Islet precursor cell (in vitro differentiated cells): ENCODE data around the gene CHRM5.
"Not testable (repeated sequence)": the region's sequence is repeated elsewhere in the genome, so short reads cannot be mapped to it uniquely, and the experiment has no call there.

ENCODE experiments used
- DNase-seq: peaks from one replicate; pipeline ENCODE4 v3.0.0-alpha.2; 2018

CHRM5 gene

DNA sequence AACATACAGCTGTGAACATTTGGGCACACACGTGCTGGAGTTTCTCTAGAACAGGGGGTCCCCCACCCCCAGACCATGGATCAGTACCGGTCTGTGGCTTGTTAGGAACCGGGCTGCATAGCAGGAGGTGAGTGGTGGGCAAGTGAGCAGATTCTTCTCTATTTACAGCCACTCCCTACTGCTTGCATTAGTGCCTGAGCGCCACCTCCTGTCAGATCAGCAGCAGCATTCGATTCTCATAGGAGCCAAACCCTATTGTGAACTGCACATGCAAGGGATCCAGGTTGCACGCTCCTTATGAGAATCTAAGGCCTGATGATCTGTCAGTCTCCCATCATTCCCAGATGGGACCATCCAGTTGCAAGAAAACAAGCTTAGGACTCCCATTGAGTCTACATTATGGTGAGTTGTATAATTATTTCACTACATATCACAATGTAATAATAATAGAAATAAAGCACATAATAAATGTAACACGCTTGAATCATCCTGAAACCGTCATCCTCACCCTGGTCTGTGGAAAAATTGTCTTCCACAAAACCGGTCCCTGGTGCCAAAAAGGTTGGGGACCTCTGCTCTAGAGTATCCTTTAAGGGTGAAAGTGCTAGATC lies 25.8 kb downstream of the CHRM5 start:
- peak; percentile 84 for DNase-seq

DNA sequence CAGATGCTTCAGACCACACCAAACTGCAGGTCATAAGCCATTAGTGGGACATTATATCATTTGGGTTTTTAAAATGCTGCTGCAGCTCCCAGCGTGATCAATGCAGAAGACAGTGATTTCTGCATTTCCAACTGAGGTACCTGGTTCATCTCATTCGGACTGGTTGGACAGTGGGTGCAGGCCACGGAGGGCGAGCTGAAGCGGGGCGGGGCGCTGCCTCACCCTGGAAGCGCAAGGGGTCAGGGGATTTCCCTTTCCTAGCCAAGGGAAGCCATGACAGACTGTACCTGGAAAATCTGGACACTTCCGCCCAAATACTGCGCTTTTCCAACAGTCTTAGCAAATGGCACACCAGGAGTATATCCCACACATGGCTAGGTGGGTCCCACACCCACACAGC lies 27.4 kb downstream of the CHRM5 start:
- DNase-seq, result not testable (repeated sequence)

DNA sequence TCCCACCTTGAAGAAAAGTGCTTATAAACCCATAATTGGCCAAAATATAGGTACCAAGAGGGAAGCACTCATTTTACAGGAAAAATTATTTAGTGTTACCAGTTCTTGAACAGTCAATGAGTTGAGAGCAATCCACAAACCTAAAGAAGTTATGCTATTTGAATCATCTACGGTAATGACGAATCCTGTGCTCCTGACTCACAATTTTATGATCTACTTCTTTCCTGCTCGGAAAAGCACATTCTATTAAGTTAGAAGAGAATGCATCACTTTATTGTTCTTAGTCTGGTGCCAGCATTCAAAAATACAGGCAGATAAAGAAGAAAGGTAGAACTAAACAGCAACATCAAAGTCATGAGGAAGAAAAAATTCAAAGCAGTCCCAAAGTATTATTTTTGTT lies 33.2 kb downstream of the CHRM5 start:
- no peak for DNase-seq

DNA sequence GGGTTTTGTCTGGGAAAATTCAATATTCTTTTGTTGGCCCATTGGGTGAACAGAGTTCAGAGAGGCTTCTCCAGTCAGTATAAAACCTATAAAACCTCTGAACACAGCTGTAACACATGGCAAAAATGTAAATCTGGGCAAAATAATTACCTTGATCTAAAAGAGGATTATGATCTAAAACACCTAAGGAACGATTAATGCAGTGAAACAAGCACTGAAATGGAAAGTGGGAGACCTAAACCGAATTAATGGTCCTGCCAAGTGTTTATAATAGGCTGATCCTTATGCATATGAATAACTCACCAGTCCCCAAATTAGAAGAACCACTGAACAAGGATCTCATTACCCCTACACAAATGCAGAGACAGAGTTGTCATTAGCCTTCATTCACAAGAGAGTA lies 38.1 kb downstream of the CHRM5 start:
- no peak for DNase-seq

DNA sequence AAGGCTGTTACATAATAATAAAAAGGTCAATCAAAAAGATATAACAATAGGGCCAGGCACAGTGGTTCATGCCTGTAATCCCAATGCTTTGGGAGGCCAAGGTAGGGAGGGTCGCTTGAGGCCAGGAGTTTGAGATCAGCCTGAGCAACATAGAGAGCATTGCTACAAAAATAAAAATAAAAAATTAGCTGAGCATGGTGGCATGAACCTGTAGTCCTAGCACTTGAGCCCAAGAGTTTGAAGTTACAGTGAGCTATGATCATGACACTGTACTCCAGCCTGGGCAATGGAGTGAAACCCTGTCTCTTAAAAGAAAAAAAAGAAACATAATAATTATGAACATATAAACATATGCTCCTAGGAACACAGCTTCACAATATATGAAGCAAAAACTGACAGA lies 41.4 kb downstream of the CHRM5 start:
- no peak for DNase-seq

DNA sequence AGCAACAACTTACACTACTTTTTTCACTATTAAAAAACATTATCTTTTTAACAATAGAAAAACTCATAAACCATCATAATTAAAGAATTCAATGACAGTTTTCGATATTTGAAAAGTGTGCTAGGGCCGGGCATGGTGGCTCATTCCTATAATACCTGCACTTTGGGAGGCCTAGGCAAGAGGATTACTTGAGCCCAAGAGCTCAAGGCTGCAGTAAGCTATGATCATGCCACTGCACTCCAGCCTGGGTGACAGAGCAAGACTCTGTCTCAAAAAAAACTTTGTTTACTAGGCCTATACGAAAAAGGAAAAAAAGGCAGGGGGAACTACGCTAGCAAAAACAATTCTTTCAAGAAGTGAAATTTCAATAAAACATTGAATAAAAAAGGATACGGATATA lies 42.6 kb downstream of the CHRM5 start:
- no peak for DNase-seq

DNA sequence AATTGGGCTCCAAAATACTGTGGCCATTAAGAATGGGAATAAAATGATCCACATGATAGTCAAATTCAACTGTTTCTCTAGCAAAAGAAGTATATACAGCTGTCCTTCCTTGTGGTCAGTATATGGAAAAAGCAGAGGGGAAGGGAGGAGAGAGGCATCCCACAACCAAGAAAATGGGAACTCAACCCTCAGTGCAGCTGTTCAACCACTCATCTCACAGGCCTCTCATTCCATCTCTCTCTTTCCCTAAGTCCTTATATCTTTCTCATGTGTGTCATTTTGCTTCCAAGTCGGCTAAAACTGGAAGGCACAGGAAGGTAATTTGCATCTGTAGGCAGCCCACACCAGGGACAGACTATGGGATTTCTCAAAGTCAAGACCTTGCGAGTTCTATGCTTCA lies 43.2 kb downstream of the CHRM5 start:
- no peak for DNase-seq

DNA sequence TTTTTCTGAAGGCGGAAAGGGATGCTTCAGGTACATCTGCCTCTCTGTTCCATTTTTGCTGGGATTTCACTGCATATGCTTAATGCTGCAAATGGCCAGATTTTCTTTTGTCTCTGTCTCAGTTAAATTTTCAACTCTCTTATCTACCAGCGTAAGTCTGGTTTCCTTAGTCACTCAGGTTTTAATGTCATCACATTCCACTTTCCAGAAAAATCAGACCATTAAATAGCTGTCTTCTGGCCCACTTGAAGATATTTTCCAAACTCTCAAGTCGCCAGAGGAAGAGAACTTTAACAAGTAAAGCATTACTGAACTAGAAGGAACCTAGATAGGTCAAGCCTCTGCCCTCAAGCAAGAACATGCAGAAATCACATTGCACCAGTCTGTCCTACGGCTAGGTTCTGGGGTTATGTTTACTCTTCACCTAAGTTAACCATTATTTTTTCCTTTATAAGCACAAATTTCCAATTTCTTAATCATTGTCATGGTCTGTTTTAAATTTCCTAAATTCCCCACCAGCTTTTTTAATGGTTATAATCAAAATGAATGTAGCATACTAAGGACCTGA lies 44.2 kb downstream of the CHRM5 start:
- DNase-seq, result no peak

DNA sequence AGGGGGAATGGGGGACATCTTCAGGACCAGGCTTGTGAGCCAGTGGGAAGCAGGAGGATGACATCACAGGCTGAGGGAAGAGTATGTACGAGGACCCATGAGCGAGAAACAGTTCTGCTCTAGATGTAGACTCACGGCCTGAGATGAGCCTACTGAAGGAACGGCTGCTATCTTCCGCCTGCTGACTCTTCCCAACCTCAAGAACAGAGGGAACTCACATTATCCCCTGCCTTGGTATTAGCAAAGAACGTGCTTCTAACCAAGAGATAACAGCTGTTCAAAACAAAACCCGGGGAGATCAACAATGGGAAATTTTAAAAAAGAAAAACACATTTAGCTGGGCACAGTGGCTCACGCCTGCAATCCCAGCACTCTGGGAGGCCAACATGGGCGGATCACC lies 45.4 kb downstream of the CHRM5 start:
- no peak for DNase-seq

DNA sequence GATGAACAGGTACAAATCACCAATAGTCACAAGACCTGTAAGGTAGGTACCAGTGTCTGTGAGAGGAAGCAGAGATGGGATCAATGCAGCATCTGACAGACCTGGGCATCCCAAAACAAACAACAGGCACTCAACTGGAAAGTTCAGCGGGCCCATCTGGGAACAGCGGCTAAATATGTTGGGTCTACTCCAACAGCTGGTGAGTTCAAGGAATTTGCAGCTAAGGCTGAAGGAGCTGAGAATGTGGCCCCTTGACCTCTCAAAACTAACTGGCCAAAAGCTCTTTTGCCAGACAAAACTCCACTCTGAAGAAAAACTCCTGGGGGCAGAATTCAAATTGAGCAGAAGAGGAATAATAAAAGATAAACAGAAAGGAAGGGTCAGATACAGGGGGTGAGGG lies 46.3 kb downstream of the CHRM5 start:
- no peak for DNase-seq

DNA sequence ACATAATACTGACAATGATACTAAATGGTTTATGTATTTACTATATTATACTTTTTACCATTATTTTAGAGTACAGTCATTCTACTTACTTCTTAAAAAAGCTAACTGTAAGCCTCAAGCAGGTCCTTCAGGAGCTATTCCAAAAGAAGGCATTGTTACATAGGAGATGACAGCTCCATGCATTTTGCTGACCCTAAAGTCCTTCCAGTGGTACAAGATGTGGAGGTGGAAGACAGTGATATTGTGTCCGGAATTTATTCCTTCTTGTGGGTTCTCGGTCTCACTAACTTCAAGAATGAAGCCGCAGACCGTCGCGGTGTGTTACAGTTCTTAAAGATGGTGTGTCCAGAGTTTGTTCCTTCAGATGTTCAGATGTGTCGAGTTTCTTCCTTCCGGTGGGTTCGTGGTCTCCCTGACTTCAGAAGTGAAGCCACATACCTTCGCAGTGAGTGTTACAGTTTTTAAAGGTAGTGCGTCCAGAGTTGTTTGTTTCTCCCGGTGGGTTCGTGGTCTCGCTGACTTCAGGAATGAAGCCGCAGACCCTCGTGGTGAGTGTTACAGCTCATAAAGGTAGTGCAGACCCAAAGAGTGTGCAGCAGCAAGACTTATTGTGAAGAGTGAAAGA lies 49.8 kb downstream of the CHRM5 start:
- no peak for DNase-seq

DNA sequence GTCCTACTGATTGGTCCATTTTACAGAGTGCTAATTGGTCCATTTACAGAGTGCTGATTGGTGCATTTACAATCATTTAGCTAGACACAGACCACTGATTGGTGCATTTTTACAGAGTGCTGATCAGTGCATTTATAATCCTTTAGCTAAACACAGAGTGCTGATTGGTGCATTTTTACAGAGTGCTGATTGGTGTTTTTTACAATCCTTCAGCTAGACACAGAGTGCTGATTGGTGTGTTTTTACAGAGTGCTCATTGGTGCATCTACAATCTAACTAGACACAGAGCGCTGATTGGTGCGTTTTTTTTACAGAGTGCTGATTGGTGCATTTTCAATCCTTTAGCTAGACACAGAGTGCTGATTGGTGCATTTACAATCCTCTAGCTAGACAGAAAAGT lies 50.4 kb downstream of the CHRM5 start:
- DNase-seq, result not testable (repeated sequence)

DNA sequence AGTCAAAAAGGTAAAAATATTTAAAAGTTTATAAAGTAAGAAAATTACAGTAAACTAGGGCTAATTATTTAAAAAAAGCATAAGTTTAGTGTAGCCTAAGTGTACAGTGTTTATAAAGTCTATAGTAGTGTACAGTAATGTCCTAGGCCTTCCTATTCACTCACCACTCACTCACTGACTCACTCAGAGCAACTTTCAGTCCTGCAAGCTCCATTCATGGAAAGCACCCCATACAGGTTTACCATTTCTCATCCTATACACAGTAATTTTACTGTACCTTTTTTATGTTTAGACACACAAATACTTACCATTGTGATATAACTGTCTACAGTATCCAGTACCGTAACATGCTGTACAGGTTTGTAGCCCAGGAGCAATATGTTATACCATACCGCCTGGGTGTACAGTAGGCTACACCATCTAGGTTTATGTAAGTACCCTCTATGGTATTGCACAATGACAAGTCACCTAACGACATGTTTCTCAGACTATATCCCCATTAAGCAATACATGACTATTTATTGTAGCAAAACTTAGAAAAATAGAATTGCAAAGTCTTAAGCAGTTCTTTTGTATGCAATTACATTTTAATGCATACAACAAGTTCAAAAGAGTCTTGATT lies 51.2 kb downstream of the CHRM5 start:
- no peak for DNase-seq

DNA sequence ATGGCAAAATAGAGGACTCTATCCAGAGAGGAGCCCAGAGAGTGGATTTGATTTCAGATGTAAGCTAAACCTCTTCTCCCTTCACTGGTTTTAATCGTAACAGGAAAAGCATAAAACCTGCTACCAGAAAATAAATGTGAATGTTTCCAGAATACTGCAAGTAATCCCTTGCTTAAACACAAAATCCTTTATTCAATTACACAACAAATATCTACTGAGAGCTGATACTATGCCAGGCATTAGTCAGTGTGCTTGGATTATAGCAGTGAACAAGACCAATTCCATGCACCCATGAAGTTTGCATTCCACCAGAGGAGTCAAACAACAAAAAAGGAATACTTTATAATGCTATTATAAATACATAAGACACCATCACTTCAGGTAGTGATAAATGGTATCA lies 55.6 kb downstream of the CHRM5 start:
- DNase-seq, result no peak

DNA sequence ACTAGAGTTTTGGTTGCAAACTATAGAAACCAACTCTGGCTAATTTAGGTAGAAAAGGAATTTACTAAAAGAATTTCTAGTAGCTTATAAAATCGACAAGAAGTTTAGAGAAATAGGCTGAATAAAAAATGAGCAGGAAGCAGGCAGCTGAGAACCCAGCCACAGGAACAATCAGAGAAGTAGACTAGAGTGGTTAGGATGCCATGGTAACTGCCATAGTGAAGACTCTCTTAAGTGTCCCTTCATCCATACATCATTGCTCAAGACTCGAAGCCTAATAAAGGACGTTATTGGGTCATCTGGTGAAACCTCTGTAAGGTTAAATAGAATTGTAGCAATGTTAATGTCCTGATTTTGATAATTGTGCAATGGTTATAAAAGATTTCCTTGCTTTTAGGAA lies 57.0 kb downstream of the CHRM5 start:
- DNase-seq, result no peak

DNA sequence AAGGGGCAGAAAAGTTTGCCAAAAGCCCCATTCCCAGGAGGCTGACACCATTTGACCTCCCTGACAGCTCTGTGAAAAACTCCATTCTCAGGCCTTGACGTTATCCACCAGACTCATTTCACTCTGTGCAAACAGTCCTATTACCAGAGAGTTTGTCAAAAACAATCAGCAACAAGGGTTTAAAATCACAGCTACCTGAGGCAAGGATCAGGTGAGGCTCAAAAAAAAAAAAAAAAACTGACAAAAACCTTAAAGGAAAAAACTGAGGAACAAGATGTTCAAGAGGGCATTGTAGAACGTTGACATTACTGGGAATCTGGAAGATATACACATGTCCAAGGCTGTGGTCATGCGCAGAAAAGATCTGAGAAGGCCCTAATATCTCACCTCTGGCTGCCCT lies 59.3 kb downstream of the CHRM5 start:
- DNase-seq, result no peak

DNA sequence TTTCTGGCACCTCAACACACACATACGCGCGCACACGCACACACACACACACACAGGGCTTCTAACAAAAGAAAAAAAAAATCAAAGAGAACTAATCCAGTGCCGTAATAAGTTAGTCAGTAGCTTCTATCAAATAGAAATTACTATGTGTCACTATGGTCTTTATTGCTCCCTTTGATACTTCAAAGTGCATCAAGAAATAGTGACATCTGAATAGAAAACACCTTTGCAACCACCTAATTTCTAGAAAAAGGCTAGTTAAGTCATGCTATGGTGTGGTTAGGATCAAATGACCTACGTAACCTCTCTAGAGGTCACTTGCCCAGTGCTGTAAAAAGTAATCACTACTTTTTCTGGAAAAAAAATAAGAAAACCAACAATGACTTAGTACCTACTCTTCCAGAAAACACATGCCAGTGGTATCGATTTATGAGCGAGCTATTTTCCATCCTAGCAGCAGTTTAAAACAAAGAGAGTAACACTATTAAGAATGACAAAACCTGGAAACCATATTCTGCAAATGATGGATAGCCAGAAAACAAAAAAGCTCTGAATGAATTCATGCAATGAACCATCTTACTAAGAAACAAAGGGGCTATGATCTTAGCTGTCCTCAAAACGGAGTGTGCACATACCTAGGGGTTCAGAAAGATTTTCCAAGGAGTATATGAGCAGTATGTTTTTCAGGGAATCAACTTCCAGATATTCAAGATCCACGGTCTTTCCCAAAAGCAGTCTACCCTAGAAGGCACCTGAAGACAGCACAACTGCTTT lies 63.9 kb downstream of the CHRM5 start:
- DNase-seq, result no peak

DNA sequence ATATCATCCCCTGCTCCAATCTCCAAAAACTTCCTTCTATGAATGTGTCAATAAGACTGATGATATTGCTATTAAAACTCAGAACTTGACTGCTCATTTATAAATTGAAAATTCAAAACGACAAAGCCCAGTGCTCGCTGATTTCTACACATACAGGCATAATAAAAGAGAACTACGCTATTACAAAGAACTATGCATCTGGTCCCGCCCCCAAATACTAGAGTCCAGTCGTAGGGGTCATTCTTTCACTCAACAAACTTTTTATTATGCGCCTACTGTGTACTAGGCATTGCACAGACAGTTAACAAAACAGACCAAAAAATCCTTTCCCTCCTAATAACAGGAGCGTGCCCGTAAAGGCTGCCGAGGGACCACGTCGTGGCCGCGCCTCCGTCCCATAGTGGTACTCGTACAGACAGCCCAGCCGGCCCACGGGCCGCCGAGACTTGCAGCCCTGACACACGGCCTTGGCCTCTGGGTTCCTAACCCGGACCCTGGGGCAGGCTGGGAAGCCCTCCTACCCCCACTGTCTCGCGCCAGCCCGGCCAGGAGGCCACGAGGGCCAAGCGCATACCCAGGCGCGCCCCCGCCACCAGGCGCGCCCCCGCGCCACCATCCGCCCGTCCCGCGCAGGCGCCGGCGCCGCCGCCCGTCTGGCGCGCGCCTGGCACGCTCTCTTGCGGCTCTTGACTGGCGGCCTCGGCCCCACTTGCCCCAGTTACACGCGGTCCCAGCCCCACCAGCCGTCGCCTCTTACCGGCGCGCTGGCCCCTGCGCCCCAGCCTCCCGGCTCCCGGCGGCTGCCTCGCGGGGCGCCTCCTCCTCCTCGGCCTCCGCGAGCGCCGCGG lies 70.0 kb downstream of the CHRM5 start:
- DNase-seq, result peak; percentile 93

DNA sequence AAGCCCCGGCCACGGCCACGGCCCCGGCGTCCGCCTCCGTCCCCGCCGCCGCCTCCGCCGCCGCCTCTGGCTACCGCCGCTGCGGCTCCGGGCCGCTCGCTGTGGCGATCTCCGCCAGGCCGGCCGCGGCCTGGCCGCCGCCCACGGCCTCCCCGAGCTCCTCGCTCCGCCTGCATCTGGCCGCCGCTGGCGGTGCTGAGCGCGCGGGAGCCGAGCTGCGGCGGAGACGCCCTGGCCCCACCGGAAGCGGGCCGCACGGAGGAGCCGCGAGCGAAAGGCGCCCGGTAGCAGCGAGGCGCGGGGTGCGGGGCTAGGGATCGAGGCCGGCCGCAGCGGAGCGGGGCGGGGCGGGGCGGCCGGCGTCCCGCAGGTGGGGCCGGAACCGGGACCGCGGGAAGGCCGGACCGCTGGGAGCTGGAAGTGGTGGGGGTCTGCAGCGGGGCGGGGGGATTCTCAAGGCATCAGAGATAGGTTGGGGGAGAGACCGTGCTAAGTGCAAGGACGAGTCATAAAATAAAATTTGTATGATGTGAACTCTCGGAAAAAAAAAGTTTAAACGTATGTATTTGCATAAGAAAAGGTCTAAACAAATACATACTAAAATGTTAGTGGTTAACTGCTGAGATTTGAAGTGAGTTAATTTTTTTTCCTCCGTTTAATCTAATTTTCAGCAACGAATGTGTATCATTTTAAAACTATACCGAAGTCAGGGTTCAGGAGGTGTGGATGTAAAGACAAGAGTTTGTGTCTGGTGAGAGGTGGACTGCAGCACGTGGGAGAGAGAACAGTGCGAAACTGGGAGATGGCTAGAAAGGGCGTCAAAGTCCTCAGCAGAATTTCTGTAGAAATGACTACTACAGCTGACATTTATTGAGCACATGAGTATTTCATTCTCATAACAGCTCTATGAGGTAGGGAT lies 70.8 kb downstream of the CHRM5 start, which contains the start of gene AVEN:
Gene AVEN, minus strand, starts transcription at position 334 of the 919 bp plus-strand sequence. Its CDS starts 158 bp downstream, at position 176.
- DNase-seq, result peak; percentile 73

DNA sequence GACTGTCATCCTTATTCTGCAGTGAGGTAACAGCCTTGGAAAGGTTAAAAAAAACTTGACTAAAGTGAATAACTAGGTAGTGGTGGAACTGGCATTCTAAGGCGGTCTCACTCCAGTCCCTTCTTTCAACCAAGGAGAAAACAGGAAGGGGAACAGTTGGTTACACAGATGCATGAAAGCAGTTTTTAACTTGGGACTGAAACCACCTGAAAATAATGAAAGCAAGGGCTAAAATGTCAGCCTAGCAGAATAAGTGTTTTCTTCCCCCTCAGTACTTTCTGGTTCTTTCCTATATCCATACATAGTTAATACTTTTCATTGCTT lies 71.5 kb downstream of the CHRM5 start:
- DNase-seq, result no peak

DNA sequence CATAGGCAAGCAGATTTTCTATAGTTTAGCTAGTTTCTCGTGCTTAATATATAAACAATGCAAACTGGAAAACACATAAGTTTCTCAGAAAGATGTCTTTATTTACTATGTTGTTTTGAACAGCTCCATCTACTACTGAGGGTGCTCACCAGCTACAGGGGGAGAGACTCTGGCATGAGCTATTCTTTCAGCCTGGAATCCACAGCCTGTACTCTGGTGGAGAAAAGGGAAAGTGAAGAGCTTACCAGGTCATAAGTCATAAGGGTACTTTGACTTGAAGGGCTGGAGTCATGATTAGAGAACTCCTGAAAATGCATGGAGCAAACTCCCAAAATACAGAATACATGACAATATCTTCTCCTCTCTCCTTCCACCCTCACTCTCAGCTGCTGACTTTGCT lies 75.1 kb downstream of the CHRM5 start:
- DNase-seq, result no peak

DNA sequence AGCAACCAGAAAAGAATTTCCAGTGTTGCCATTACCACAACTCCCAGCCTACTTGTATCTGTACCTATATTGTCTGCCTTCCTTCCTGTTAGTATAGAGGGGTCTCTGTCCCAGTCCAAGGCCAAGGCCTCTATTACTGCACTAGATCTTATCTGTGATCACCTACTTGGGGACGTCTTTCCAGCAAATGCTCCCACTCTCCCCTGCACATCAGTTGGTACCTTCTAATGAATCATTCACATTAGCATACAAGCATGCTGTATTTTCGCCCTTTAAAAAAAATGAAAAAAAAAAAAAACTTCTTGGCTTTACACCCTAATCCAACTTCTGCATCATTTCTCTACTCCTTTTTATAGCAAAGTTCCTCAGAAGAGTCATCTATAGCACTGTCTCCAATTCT lies 75.5 kb downstream of the CHRM5 start:
- no peak for DNase-seq
